ENCODE data around the gene ZNRF1. TPM values are rescaled to one million over a fixed set of nuclear protein-coding genes. Genes with fewer than 3 reads are reported as not detected.
A peak's percentile ranks its signal among the peaks of the same experiment; 100 is the strongest.

ZNRF1 gene
- total RNA-seq, 4 donors from 2014 or later, result 28.5 to 58.4 (median 40.4) TPM

DNA sequence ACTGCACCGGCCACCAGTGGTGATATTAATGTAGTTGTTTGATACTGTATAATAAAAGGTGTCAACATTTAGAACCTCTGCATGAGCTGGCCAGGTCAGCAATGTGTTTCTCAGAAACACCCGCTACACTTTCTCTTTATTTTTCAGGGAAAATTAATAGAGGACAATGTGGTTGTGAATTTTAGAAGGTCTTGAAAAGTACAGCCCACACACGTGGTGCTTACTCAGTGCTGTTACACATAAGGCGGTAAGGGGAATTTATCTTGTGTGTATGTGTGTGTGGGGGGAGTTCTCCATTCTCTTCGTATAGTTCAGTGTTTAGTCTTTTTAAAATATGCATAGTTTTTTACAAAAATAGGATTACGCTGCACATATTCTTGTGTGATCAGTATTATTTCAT is 145.1 kb downstream of the ZNRF1 start:
- no peak for DNase-seq
- TF ChIP-seq EP300 (IDR thresholded peaks at IDR 0.05; ENCODE audit: low read depth) (no peak), POLR2A (IDR thresholded peaks at IDR 0.05) (no peak), POLR2AphosphoS5 (IDR thresholded peaks at IDR 0.05) (no peak)
- TF ChIP-seq, protein P1, sequence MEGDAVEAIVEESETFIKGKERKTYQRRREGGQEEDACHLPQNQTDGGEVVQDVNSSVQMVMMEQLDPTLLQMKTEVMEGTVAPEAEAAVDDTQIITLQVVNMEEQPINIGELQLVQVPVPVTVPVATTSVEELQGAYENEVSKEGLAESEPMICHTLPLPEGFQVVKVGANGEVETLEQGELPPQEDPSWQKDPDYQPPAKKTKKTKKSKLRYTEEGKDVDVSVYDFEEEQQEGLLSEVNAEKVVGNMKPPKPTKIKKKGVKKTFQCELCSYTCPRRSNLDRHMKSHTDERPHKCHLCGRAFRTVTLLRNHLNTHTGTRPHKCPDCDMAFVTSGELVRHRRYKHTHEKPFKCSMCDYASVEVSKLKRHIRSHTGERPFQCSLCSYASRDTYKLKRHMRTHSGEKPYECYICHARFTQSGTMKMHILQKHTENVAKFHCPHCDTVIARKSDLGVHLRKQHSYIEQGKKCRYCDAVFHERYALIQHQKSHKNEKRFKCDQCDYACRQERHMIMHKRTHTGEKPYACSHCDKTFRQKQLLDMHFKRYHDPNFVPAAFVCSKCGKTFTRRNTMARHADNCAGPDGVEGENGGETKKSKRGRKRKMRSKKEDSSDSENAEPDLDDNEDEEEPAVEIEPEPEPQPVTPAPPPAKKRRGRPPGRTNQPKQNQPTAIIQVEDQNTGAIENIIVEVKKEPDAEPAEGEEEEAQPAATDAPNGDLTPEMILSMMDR (IDR thresholded peaks at IDR 0.05), result no peak
- H3K9me3 ChIP-seq, result no peaks in the 10 kb centered on the region
- WGBS, 2 donors (ENCODE audit: low coverage in 1 of 2), result 67 to 74% methylated on average over 5 to 6 of the region's 6 CpGs
- no peaks in the 10 kb centered on the region for H3K27me3 ChIP-seq
- no peak overlapping the region for H3K27ac ChIP-seq
- in situ Hi-C loops (cut with MboI; ENCODE audit: low pct_ligation_motif_present in 1 of 4, low pct_unique_long_range_greater_than_20kb in 1 of 4, low sequenced_read_pairs in 3 of 4) (no loop called here), intact Hi-C loops (cut with DNase I; ENCODE audit: low total_unique reads) (no loop called here)
- H3K4me1 ChIP-seq, result peaks cover 0 to under 1% (median 0%) of the 10 kb centered on the region in 4 donors
- no peaks in the 10 kb centered on the region for H3K36me3 ChIP-seq
- no peak overlapping the region for H3K4me3 ChIP-seq

DNA sequence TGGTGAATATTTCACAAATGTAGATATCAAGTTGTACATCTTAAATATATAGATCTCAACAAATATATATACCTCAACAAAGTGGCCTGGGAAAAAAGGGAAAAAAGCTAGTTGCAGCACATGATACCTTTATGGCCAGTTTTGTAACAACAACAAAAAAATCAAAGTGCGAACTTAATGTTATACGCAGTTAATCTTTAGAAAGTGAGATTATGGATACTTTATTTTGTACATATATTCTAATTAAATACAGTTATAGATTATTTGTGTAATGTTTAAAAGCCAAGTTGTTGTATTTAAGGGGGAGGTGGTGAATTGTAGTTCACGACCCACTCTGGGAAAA is 149.1 kb downstream of the ZNRF1 start:
- TF ChIP-seq, protein P1 (IDR thresholded peaks at IDR 0.05), result no peak
- TF ChIP-seq POLR2A (IDR thresholded peaks at IDR 0.05), result no peak
- TF ChIP-seq POLR2AphosphoS5 (IDR thresholded peaks at IDR 0.05), result no peak
- H3K27me3 ChIP-seq, result no peaks in the 10 kb centered on the region
- H3K4me1 ChIP-seq, result peaks cover 0 to 10% (median 0%) of the 10 kb centered on the region in 4 donors
- peaks cover 0 to 14% (median 0%) of the 10 kb centered on the region in 4 donors for H3K36me3 ChIP-seq
- WGBS, 2 donors (ENCODE audit: low coverage in 1 of 2), result 30 to 41% methylated on average over 3 of the region's 3 CpGs
- DNase-seq, result no peak
- H3K27ac ChIP-seq, result peak overlapping the region; percentile 96 to 100 (median 98)
- in situ Hi-C loops (cut with MboI; ENCODE audit: low pct_ligation_motif_present in 1 of 4, low pct_unique_long_range_greater_than_20kb in 1 of 4, low sequenced_read_pairs in 3 of 4), result no loop called here
- intact Hi-C loops (cut with DNase I; ENCODE audit: low total_unique reads), result no loop called here
- peaks cover 9 to 19% of the 10 kb centered on the region in 2 donors for H3K9me3 ChIP-seq
- peak overlapping the region in 3 of 4 donors; percentile 86 to 95 (median 93) for H3K4me3 ChIP-seq

GRCh38 chr16:75148311-75149195 is 149.7 kb downstream of the ZNRF1 start, which contains the start of gene ZFP1:
Gene ZFP1 (plus strand): TSS chr16:75148524. CDS start chr16:75152952, 4,428 bp downstream.
- peak; percentile 96 for DNase-seq
- H3K36me3 ChIP-seq, result peaks cover 0 to 18% (median 0%) of the 10 kb centered on the region in 4 donors
- peaks cover 0 to 10% (median 0%) of the 10 kb centered on the region in 4 donors for H3K4me1 ChIP-seq
- peak within 1 kb of the TSS; percentile 96 to 100 (median 98) for H3K27ac ChIP-seq
- 0 to 1% methylated on average over 15 to 61 of the region's 93 CpGs for WGBS, 2 donors (ENCODE audit: low coverage in 1 of 2)
- peaks cover 9 to 19% of the 10 kb centered on the region in 2 donors for H3K9me3 ChIP-seq
- H3K4me3 ChIP-seq, result peak within 1 kb of the TSS; percentile 86 to 100 (median 94)
- in situ Hi-C loops (cut with MboI; ENCODE audit: low pct_ligation_motif_present in 1 of 4, low pct_unique_long_range_greater_than_20kb in 1 of 4, low sequenced_read_pairs in 3 of 4), result no loop called here
- H3K27me3 ChIP-seq, result no peaks in the 10 kb centered on the region
- intact Hi-C loops (cut with DNase I; ENCODE audit: low total_unique reads), result no loop called here
- TF ChIP-seq POLR2A (IDR thresholded peaks at IDR 0.05) (peak; percentile 65), EP300 (IDR thresholded peaks at IDR 0.05; ENCODE audit: low read depth) (no peak), POLR2AphosphoS5 (IDR thresholded peaks at IDR 0.05) (peak; percentile 56 to 86 (median 66))
- TF ChIP-seq, protein P1 (IDR thresholded peaks at IDR 0.05), result no peak

- intact Hi-C loops (cut with DNase I; ENCODE audit: low total_unique reads) (no loop called here), in situ Hi-C loops (cut with MboI; ENCODE audit: low pct_ligation_motif_present in 1 of 4, low pct_unique_long_range_greater_than_20kb in 1 of 4, low sequenced_read_pairs in 3 of 4) (no loop called here)
- Histone ChIP-seq H3K9me3 (peaks cover 9 to 19% of the 10 kb centered on the region in 2 donors), H3K27ac (no peak overlapping the region), H3K27me3 (no peaks in the 10 kb centered on the region), H3K36me3 (peaks cover 0 to 18% (median 0%) of the 10 kb centered on the region in 4 donors), H3K4me3 (no peak overlapping the region), H3K4me1 (peaks cover 0 to 10% (median 0%) of the 10 kb centered on the region in 4 donors)
- WGBS, 2 donors (ENCODE audit: low coverage in 1 of 2), result 48 to 70% methylated on average over 2 of the region's 2 CpGs
- TF ChIP-seq POLR2AphosphoS5 (IDR thresholded peaks at IDR 0.05), result no peak
- TF ChIP-seq POLR2A (IDR thresholded peaks at IDR 0.05), result no peak
- TF ChIP-seq, protein P1 (IDR thresholded peaks at IDR 0.05), result no peak
- TF ChIP-seq EP300 (IDR thresholded peaks at IDR 0.05; ENCODE audit: low read depth), result no peak
- DNase-seq, result no peak
Measured at GRCh38 chr16:75151798-75152197, 153.0 kb downstream of the ZNRF1 start.
